Kidney (tissue), 14 donors: ENCODE results near the gene SUCLG2. TPM values are rescaled to one million over a fixed set of nuclear protein-coding genes. Genes with fewer than 3 reads are reported as not detected.
A peak's percentile ranks its signal among the peaks of the same experiment; 100 is the strongest.

Source experiments
- DNase-seq, 5 donors: peaks; one replicate each; pipeline ENCODE4 v3.0.0-alpha.2; 2013 to 2020
- FAIRE-seq: peaks from 2 replicates; lab custom pipeline; 2012; peaks lifted over from hg19 to GRCh38; lab: Jason Lieb, UNC
- H3K27ac ChIP-seq, 2 donors: one replicate each; pipeline ENCODE4 v1.7.0; 2013; ENCODE audit warnings: low read depth in 2 of 2, low read length in 2 of 2, inconsistent platforms in 1 of 2
- H3K27me3 ChIP-seq: one replicate; pipeline ENCODE4 v1.7.1; 2013; ENCODE audit warnings: low read length, inconsistent platforms; ENCODE audit not compliant: control insufficient read depth, insufficient read depth
- H3K36me3 ChIP-seq, 3 donors: one replicate each; pipeline versions ENCODE4 v1.7.0 to v1.7.1; 2013; ENCODE audit warnings: low read length in 3 of 3, control low read depth in 1 of 3, inconsistent platforms in 1 of 3; ENCODE audit not compliant: insufficient read depth in 3 of 3, control insufficient read depth in 2 of 3
- H3K4me1 ChIP-seq, 3 donors: one replicate each; pipeline versions ENCODE4 v1.7.0 to v1.7.1; 2013; ENCODE audit warnings: low read length in 3 of 3, inconsistent platforms in 1 of 3, low read depth in 1 of 3; ENCODE audit not compliant: control insufficient read depth in 2 of 3, insufficient read depth in 2 of 3
- H3K4me3 ChIP-seq, 3 donors: one replicate each; pipeline versions ENCODE4 v1.7.0 to v1.8.1; 2013; ENCODE audit warnings: low read length in 3 of 3, control low read depth in 1 of 3, inconsistent platforms in 1 of 3
- H3K9ac ChIP-seq, 3 donors: one replicate each; pipeline versions ENCODE4 v1.7.0 to v1.7.1; 2013; ENCODE audit warnings: low read length in 3 of 3, control low read depth in 1 of 3, inconsistent platforms in 1 of 3
- H3K9me3 ChIP-seq, 3 donors: one replicate each; pipeline versions ENCODE4 v1.7.0 to v1.7.1; 2013; ENCODE audit warnings: low read length in 3 of 3, control low read depth in 1 of 3, inconsistent platforms in 1 of 3; ENCODE audit not compliant: control insufficient read depth in 2 of 3, insufficient read depth in 1 of 3
- CTCF ChIP-seq: IDR thresholded peaks from 3 replicates; pipeline ENCODE4 v1.5.1; 2012; ENCODE audit warnings: mild to moderate bottlenecking, moderate library complexity, borderline replicate concordance; ENCODE audit not compliant: insufficient read depth; ENCODE audit errors: extremely low read depth
- intact Hi-C: fragments of 100-400 bp; cut with DNase I; formaldehyde crosslinking; loops from one replicate; pipeline ENCODE4 v1.11.1; 2022
- polyA plus RNA-seq: library from polyadenylated mRNA; stranded (reverse); fragments of 350-450 nt; fragmentation: Illumina TruSeq; extraction: RNeasy Lipid Tissue Mini Kit (QIAGEN cat#74804); gene quantifications from one replicate; pipeline ENCODE4 v1.2.3, GENCODE V29; 2014; ENCODE audit warnings: low read depth, low replicate concordance; ENCODE audit not compliant: insufficient read depth
- total RNA-seq: library from RNA; stranded (reverse); fragmentation: NEBNext Ultra II Directional; extraction: Animal tissue kit (Norgen Biotek cat#: 25700); gene quantifications from one replicate; pipeline ENCODE4 v1.2.1, GENCODE V29; 2021
- donor health status: control.
- donor health status: control.
- donor health status: control.
- donor health status: control.
- donor health status: control.
- donor health status: DM: yes; HTN: yes; CAD: no.
- donor health status: Normal renal cell carcinoma (clear cell type).

Gene SUCLG2
- total and polyA plus RNA-seq, 2 donors from 2014 or later, result 62.8 to 117 TPM

GRCh38 chr3:67699882-67700281 is 45.5 kb upstream of the SUCLG2 start:
- Histone ChIP-seq H3K27me3 (no peaks in the 10 kb centered on the region), H3K36me3 (no peaks in the 10 kb centered on the region), H3K4me1 (no peaks in the 10 kb centered on the region), H3K4me3 (no peak overlapping the region), H3K9me3 (no peaks in the 10 kb centered on the region), H3K9ac (no peak overlapping the region), H3K27ac (no peak overlapping the region)
- FAIRE-seq (peak; percentile 8), DNase-seq (no peak)
- no peak for TF ChIP-seq CTCF
- intact Hi-C loops, result no loop called here

GRCh38 chr3:67692621-67693020 is 38.2 kb upstream of the SUCLG2 start:
- Histone ChIP-seq H3K36me3 (no peaks in the 10 kb centered on the region), H3K27ac (no peak overlapping the region), H3K9ac (no peak overlapping the region), H3K4me1 (no peaks in the 10 kb centered on the region), H3K27me3 (no peaks in the 10 kb centered on the region), H3K9me3 (no peaks in the 10 kb centered on the region), H3K4me3 (no peak overlapping the region)
- FAIRE-seq (no peak), DNase-seq (peak in 1 of 5 donors; percentile 3)
- TF ChIP-seq CTCF, result no peak
- intact Hi-C loops, result no loop called here

- intact Hi-C loops, result no loop called here
- H3K9me3 ChIP-seq, result no peaks in the 10 kb centered on the region
- no peak for DNase-seq
- H3K36me3 ChIP-seq, result no peaks in the 10 kb centered on the region
- H3K27ac ChIP-seq, result no peak overlapping the region
- FAIRE-seq, result no peak
- no peak for TF ChIP-seq CTCF
- no peak overlapping the region for H3K4me3 ChIP-seq
- H3K27me3 ChIP-seq, result no peaks in the 10 kb centered on the region
- no peaks in the 10 kb centered on the region for H3K4me1 ChIP-seq
- no peak overlapping the region for H3K9ac ChIP-seq
These were observed 37.5 kb upstream of the SUCLG2 start for GRCh38 chr3:67691926-67692325.

DNA sequence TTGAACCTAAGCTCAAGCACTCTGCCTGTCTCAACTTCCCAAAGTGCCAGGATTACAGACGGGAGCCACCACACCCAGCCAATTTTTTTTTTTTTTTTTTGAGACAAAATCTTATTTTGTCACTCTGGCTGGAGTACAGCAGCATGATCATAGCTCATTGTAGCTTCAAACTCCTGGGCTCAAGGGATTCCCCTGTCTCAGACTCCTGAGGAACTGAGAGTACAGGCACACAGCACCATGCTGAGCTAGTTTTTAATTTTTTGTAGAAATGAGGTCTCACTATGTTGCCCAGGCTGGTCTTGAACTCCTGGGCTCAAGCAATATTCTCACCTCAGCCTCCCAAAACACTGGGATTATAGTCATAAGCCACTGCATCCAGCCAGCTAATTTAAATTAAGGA is 36.8 kb upstream of the SUCLG2 start:
- DNase-seq (no peak), FAIRE-seq (no peak)
- no peak overlapping the region for H3K27ac ChIP-seq
- TF ChIP-seq CTCF, result no peak
- intact Hi-C loops, result no loop called here
- H3K36me3 ChIP-seq, result no peaks in the 10 kb centered on the region
- H3K9ac ChIP-seq, result no peak overlapping the region
- no peak overlapping the region for H3K4me3 ChIP-seq
- H3K4me1 ChIP-seq, result no peaks in the 10 kb centered on the region
- no peaks in the 10 kb centered on the region for H3K27me3 ChIP-seq
- H3K9me3 ChIP-seq, result no peaks in the 10 kb centered on the region
